Measurements from ENCODE around the gene CDHR3. TPM values are rescaled to one million over a fixed set of nuclear protein-coding genes. Genes with fewer than 3 reads are reported as not detected.
"Not testable (repeated sequence)": the region's sequence is repeated elsewhere in the genome, so short reads cannot be mapped to it uniquely, and the experiment has no call there.

Gene CDHR3
- polyA plus RNA-seq, 1 donor from 2014 or later: 2.9 TPM

DNA sequence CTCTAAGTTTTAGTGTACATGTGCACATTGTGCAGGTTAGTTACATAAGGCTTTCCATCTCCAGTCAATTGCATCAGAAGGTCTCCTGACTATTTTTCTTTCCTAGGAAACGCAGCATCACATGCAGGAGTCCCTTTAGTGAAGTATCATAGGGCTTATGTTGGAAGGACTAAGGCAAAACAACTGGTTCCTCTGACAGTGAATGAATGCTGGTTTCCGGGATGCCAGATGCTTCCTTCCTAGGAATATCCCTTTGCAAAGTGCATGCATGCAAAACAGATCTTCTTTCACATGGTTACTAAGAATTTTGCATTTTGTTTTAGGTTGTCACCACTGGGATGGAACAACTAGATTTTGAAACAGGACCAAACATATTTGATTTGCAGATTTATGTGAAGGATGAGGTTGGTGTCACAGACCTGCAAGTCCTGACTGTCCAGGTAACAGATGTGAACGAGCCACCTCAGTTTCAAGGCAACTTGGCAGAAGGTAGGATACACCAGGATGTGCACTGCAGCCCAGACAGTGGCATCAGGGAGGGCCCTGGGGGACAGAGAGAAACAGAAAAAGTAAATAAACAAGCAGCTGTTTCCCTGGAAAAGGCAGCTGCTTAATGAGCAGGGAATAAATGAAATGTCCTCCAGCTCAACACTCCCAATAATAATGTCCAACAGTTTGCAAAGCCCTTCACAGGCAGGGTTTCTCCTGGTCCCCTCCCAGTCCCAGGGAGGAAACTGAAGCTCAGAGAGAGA lies 17.8 kb downstream of the CDHR3 start:
- no peak overlapping the region for H2AFZ ChIP-seq (ENCODE audit: low read depth, low read length)
- no peaks in the 10 kb centered on the region for H3K9me2 ChIP-seq (ENCODE audit: insufficient read depth, low read length)
- no peak overlapping the region for H3K4me3 ChIP-seq (ENCODE audit: low read length)

DNA sequence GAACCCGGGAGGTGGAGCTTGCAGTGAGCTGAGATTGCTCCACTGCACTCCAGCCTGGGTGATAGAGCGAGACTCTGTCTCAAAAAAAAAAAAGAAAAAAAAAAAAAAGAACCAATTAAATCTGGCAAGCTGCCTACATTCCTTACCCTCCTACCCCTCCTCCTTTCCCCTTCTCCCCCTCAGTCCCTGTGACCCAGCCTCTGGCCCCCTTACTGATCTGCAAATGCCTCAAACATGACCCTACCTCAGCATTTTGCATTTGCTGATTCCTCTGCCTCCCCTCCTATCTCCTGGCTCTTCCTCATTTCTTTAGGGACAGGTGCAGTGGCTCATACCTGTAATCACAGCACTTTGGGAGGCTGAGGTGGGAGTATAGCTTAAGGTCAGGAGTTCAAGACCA lies 19.3 kb downstream of the CDHR3 start:
- no peaks in the 10 kb centered on the region for H3K27me3 ChIP-seq (ENCODE audit: insufficient read depth, low read depth, low read length)
- H3K9me2 ChIP-seq (ENCODE audit: insufficient read depth, low read length): no peaks in the 10 kb centered on the region
- H3K27ac ChIP-seq (ENCODE audit: low read length): no peak overlapping the region
- no peak for TF ChIP-seq TAF1 (IDR thresholded peaks at IDR 0.05; ENCODE audit: low read depth)
- TF ChIP-seq, protein P1, sequence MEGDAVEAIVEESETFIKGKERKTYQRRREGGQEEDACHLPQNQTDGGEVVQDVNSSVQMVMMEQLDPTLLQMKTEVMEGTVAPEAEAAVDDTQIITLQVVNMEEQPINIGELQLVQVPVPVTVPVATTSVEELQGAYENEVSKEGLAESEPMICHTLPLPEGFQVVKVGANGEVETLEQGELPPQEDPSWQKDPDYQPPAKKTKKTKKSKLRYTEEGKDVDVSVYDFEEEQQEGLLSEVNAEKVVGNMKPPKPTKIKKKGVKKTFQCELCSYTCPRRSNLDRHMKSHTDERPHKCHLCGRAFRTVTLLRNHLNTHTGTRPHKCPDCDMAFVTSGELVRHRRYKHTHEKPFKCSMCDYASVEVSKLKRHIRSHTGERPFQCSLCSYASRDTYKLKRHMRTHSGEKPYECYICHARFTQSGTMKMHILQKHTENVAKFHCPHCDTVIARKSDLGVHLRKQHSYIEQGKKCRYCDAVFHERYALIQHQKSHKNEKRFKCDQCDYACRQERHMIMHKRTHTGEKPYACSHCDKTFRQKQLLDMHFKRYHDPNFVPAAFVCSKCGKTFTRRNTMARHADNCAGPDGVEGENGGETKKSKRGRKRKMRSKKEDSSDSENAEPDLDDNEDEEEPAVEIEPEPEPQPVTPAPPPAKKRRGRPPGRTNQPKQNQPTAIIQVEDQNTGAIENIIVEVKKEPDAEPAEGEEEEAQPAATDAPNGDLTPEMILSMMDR (IDR thresholded peaks at IDR 0.05; ENCODE audit: poor library complexity, severe bottlenecking): no peak
- no peak for TF ChIP-seq EP300 (conservative IDR thresholded peaks at IDR 0.05; ENCODE audit: poor library complexity, severe bottlenecking)
- no peak for TF ChIP-seq RAD21 (conservative IDR thresholded peaks at IDR 0.05)
- no peak for TF ChIP-seq REST (IDR thresholded peaks at IDR 0.05; ENCODE audit: borderline replicate concordance)
- TF ChIP-seq SMC3 (conservative IDR thresholded peaks at IDR 0.05; ENCODE audit: poor library complexity): no peak
- TF ChIP-seq EZH2 (IDR thresholded peaks at IDR 0.05; ENCODE audit: borderline replicate concordance, insufficient read depth, low read length, poor library complexity, severe bottlenecking): no peak
- TF ChIP-seq POLR2AphosphoS5 (IDR thresholded peaks at IDR 0.05): no peak
- no peak for TF ChIP-seq MXI1 (conservative IDR thresholded peaks at IDR 0.05; ENCODE audit: poor library complexity, severe bottlenecking)
- no peaks in the 10 kb centered on the region for H3K36me3 ChIP-seq (ENCODE audit: insufficient read depth, low read length)
- H3F3A ChIP-seq (ENCODE audit: insufficient read depth, low read length, poor library complexity, severe bottlenecking): no peaks in the 10 kb centered on the region
- H3K79me2 ChIP-seq (replicated peaks; ENCODE audit: insufficient read depth, low read length): no peaks in the 10 kb centered on the region
- no peaks in the 10 kb centered on the region for H3K9me3 ChIP-seq (ENCODE audit: low read length)
- H2AFZ ChIP-seq (ENCODE audit: low read depth, low read length): no peak overlapping the region
- no peak overlapping the region for H3K4me2 ChIP-seq (ENCODE audit: low read length)
- no peak overlapping the region for H3K9ac ChIP-seq (ENCODE audit: low read length)
- H3K4me3 ChIP-seq (ENCODE audit: low read length): no peak overlapping the region
- no peaks in the 10 kb centered on the region for H4K20me1 ChIP-seq (ENCODE audit: insufficient read depth)

More for the DNA sequence above, 17.8 kb downstream of the CDHR3 start:
- TF ChIP-seq EZH2 (IDR thresholded peaks at IDR 0.05; ENCODE audit: borderline replicate concordance, insufficient read depth, low read length, poor library complexity, severe bottlenecking): no peak
- Histone ChIP-seq H3K36me3 (ENCODE audit: insufficient read depth, low read length) (no peaks in the 10 kb centered on the region), H3F3A (ENCODE audit: insufficient read depth, low read length, poor library complexity, severe bottlenecking) (no peaks in the 10 kb centered on the region), H4K20me1 (ENCODE audit: insufficient read depth) (no peaks in the 10 kb centered on the region), H3K4me2 (ENCODE audit: low read length) (no peak overlapping the region), H3K79me2 (replicated peaks; ENCODE audit: insufficient read depth, low read length) (no peaks in the 10 kb centered on the region), H3K9ac (ENCODE audit: low read length) (no peak overlapping the region), H3K27me3 (ENCODE audit: insufficient read depth, low read depth, low read length) (no peaks in the 10 kb centered on the region), H3K9me3 (ENCODE audit: low read length) (no peaks in the 10 kb centered on the region), H3K27ac (ENCODE audit: low read length) (no peak overlapping the region)

GRCh38 chr7:105984808-105985207 lies 21.7 kb downstream of the CDHR3 start:
- H3K27ac ChIP-seq (ENCODE audit: low read length); H3K79me2 ChIP-seq (replicated peaks; ENCODE audit: insufficient read depth, low read length); H3K9ac ChIP-seq (ENCODE audit: low read length); H3K27me3 ChIP-seq (ENCODE audit: insufficient read depth, low read depth, low read length); H3K36me3 ChIP-seq (ENCODE audit: insufficient read depth, low read length); H3K9me2 ChIP-seq (ENCODE audit: insufficient read depth, low read length); H2AFZ ChIP-seq (ENCODE audit: low read depth, low read length); H3K4me3 ChIP-seq (ENCODE audit: low read length); H3K9me3 ChIP-seq (ENCODE audit: low read length); H4K20me1 ChIP-seq (ENCODE audit: insufficient read depth); H3K4me2 ChIP-seq (ENCODE audit: low read length); H3F3A ChIP-seq (ENCODE audit: insufficient read depth, low read length, poor library complexity, severe bottlenecking): not testable (repeated sequence)
